ENCODE measurements around the gene CADM2. TPM values are rescaled to one million over a fixed set of nuclear protein-coding genes. Genes with fewer than 3 reads are reported as not detected.

The CADM2 gene
- total RNA-seq, 1 experiment from 2014 or later, result not detected

DNA sequence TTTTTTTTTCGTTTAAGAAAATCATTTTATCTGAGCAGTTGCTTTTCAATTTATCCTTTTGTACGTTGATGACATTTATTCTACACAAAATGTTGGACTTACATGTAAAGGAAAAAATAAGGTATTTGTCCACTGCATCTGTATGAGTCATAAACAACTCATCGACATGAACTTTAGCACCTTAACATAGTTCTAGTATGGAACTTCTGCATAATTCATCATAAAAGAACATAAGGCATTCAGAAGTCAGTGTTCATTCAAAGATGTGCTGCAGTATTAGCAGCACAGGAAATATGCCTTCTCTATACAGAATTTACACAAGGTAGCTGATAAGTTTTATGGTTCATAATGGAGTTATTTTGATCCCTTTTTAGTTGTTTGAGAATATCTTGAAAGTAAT is 801.6 kb downstream of the CADM2 start:
- no peak overlapping the region for H3K27ac ChIP-seq (ENCODE audit: low read depth, low read length)
- BruUV-seq (replicated peaks), result no TSS peak
- TF ChIP-seq SP1 (IDR thresholded peaks at IDR 0.05; ENCODE audit: low read depth) (no peak), RAD21 (IDR thresholded peaks at IDR 0.05; ENCODE audit: low read depth) (no peak), MAX (IDR thresholded peaks at IDR 0.05) (no peak), YY1 (IDR thresholded peaks at IDR 0.05; ENCODE audit: extremely low read depth, insufficient replicate concordance, low read depth, low read length) (no peak), TCF7L2 (IDR thresholded peaks at IDR 0.05; ENCODE audit: borderline replicate concordance, extremely low read depth, insufficient read depth, insufficient read length) (no peak), REST (IDR thresholded peaks at IDR 0.05; ENCODE audit: low read depth) (no peak)
- no peaks in the 10 kb centered on the region for H3K79me2 ChIP-seq (ENCODE audit: insufficient read depth, low read length)
- H3K4me3 ChIP-seq (replicated peaks in 1 of 2; ENCODE audit: low read depth in 1 of 2, low read length in 2 of 2), result no peak overlapping the region
- no peak for ATAC-seq
- DNase-seq (ENCODE audit: low read depth, low spot score), result no peak
- intact Hi-C loops (cut with micrococcal nuclease), result no loop called here
- RAD21 ChIA-PET (ENCODE audit: low non-redundant PET in 1 of 2, low total read pairs in 2 of 2, uncharacterized antibody in 2 of 2, unreplicated experiment in 2 of 2), result no interaction called here
- H3K4me2 ChIP-seq (ENCODE audit: low read length), result no peak overlapping the region
- H2AFZ ChIP-seq (ENCODE audit: low read depth, low read length, poor library complexity, severe bottlenecking), result no peak overlapping the region
- H3K9me3 ChIP-seq (ENCODE audit: control insufficient read depth in 1 of 2, insufficient read depth in 1 of 2, low read depth in 1 of 2, low read length in 2 of 2), result peaks cover 0 to 28% of the 10 kb centered on the region in 2 experiments; a peak in 3 of 4 replicates
- no peaks in the 10 kb centered on the region for H3K4me1 ChIP-seq (ENCODE audit: control insufficient read depth in 1 of 2, insufficient read depth in 2 of 2, low read length in 2 of 2)
- H3K9ac ChIP-seq (ENCODE audit: low read length), result no peak overlapping the region
- H3K36me3 ChIP-seq (ENCODE audit: control insufficient read depth in 1 of 2, insufficient read depth in 2 of 2, low read length in 2 of 2), result no peaks in the 10 kb centered on the region
- POLR2A ChIA-PET, result no interaction called here
- CTCF ChIA-PET, result no interaction called here
- H4K20me1 ChIP-seq (ENCODE audit: insufficient read depth), result no peaks in the 10 kb centered on the region
- H3K27me3 ChIP-seq (ENCODE audit: insufficient read depth, low read length), result no peaks in the 10 kb centered on the region
- no peaks in the 10 kb centered on the region for H3K9me2 ChIP-seq (ENCODE audit: insufficient read depth)
